Measurements from ENCODE around the gene CCDC192.

Gene CCDC192

GRCh38 chr5:127909066-127909465 is 205.9 kb downstream of the CCDC192 start:
- Histone ChIP-seq H3K79me2 (ENCODE audit: control insufficient read depth, low read length) (no peaks in the 10 kb centered on the region), H3K36me3 (ENCODE audit: control insufficient read depth, low read length) (no peaks in the 10 kb centered on the region), H4K20me1 (ENCODE audit: control insufficient read depth, insufficient read depth, low read depth, low read length) (no peaks in the 10 kb centered on the region), H3K4me1 (ENCODE audit: control insufficient read depth, low read length) (peaks cover 16% of the 10 kb centered on the region), H3K4me2 (ENCODE audit: low read length) (no peak overlapping the region), H3F3A (ENCODE audit: control insufficient read depth, insufficient read depth) (peaks cover 4% of the 10 kb centered on the region; the same call in 1 of the 2 replicates), H3K9me3 (ENCODE audit: control insufficient read depth, insufficient read depth, low read length) (no peaks in the 10 kb centered on the region), H3K27me3 (ENCODE audit: control insufficient read depth, low read length) (0 out of 2 replicates have a peak, but pooled peaks cover 2% of the 10 kb centered on the region), H3K27ac (ENCODE audit: low read depth, low read length) (no peak overlapping the region), H3K9me2 (replicated peaks; ENCODE audit: control insufficient read depth, low read length) (no peaks in the 10 kb centered on the region), H3K4me3 (ENCODE audit: low read length) (no peak overlapping the region)
- peak; percentile 65 for TF ChIP-seq CTCF (IDR thresholded peaks at IDR 0.05; ENCODE audit: low read depth, low read length, poor library complexity, severe bottlenecking)
- no peak for TF ChIP-seq EZH2phosphoT487 (IDR thresholded peaks at IDR 0.05; ENCODE audit: borderline replicate concordance, low read length)

GRCh38 chr5:127909821-127910220 is 206.6 kb downstream of the CCDC192 start:
- H3K27ac ChIP-seq (ENCODE audit: low read depth, low read length), result no peak overlapping the region

DNA sequence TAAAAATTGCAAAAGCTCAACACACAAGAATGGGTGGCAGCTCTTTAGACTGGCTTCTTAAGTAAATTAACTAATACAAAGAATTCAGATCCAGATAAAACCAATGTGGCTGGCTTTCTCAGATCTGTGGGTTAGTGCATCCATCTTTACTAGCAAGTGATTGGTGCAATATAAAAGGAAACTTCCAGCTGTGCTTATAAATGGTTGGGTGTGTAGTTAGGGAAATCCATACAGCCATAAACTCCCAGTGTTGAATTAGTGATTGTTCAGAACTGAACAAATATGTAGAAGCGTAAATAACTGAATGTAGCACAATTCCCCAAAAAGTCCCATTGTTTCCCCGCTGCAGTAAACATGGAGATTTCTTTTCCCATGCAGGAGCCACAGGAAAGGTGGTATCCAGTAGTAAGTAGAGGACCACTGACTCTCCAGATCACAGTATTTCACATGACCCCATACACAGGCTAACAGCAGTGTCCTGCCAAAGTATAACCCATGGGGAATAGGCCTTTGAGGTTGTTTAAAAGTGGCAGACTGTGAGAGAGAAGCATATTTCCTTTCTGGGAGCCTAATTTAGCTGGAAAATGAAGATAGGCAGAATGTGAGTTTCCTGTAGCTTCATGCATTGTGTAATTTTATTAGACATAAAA is 207.2 kb downstream of the CCDC192 start:
- Histone ChIP-seq H3K79me2 (ENCODE audit: control insufficient read depth, low read length) (no peaks in the 10 kb centered on the region), H3F3A (ENCODE audit: control insufficient read depth, insufficient read depth) (peaks cover 4% of the 10 kb centered on the region; the same call in 1 of the 2 replicates), H3K9me2 (replicated peaks; ENCODE audit: control insufficient read depth, low read length) (no peaks in the 10 kb centered on the region), H3K4me3 (ENCODE audit: low read length) (no peak overlapping the region), H3K36me3 (ENCODE audit: control insufficient read depth, low read length) (no peaks in the 10 kb centered on the region), H3K27me3 (ENCODE audit: control insufficient read depth, low read length) (0 out of 2 replicates have a peak, but pooled peaks cover 2% of the 10 kb centered on the region), H3K4me2 (ENCODE audit: low read length) (peak overlapping the region; percentile 16), H3K4me1 (ENCODE audit: control insufficient read depth, low read length) (peaks cover 16% of the 10 kb centered on the region), H3K9me3 (ENCODE audit: control insufficient read depth, insufficient read depth, low read length) (no peaks in the 10 kb centered on the region), H3K27ac (ENCODE audit: low read depth, low read length) (no peak overlapping the region), H4K20me1 (ENCODE audit: control insufficient read depth, insufficient read depth, low read depth, low read length) (no peaks in the 10 kb centered on the region)
- no peak for TF ChIP-seq CTCF (IDR thresholded peaks at IDR 0.05; ENCODE audit: low read depth, low read length, poor library complexity, severe bottlenecking)
- TF ChIP-seq EZH2phosphoT487 (IDR thresholded peaks at IDR 0.05; ENCODE audit: borderline replicate concordance, low read length), result no peak

More at GRCh38 chr5:127909821-127910220, 206.6 kb downstream of the CCDC192 start:
- H3K4me3 ChIP-seq (ENCODE audit: low read length), result no peak overlapping the region
- peaks cover 16% of the 10 kb centered on the region for H3K4me1 ChIP-seq (ENCODE audit: control insufficient read depth, low read length)
- H3K9me2 ChIP-seq (replicated peaks; ENCODE audit: control insufficient read depth, low read length), result no peaks in the 10 kb centered on the region
- TF ChIP-seq EZH2phosphoT487 (IDR thresholded peaks at IDR 0.05; ENCODE audit: borderline replicate concordance, low read length), result no peak
- H3K79me2 ChIP-seq (ENCODE audit: control insufficient read depth, low read length), result no peaks in the 10 kb centered on the region
- H3K4me2 ChIP-seq (ENCODE audit: low read length), result peak overlapping the region; percentile 16
- no peaks in the 10 kb centered on the region for H4K20me1 ChIP-seq (ENCODE audit: control insufficient read depth, insufficient read depth, low read depth, low read length)
- no peaks in the 10 kb centered on the region for H3K9me3 ChIP-seq (ENCODE audit: control insufficient read depth, insufficient read depth, low read length)
- peaks cover 4% of the 10 kb centered on the region; the same call in 1 of the 2 replicates for H3F3A ChIP-seq (ENCODE audit: control insufficient read depth, insufficient read depth)
- 0 out of 2 replicates have a peak, but pooled peaks cover 2% of the 10 kb centered on the region for H3K27me3 ChIP-seq (ENCODE audit: control insufficient read depth, low read length)
- no peaks in the 10 kb centered on the region for H3K36me3 ChIP-seq (ENCODE audit: control insufficient read depth, low read length)

- H3K27ac ChIP-seq (ENCODE audit: low read depth, low read length), result no peak overlapping the region
- no peaks in the 10 kb centered on the region for H4K20me1 ChIP-seq (ENCODE audit: control insufficient read depth, insufficient read depth, low read depth, low read length)
- no peaks in the 10 kb centered on the region for H3K79me2 ChIP-seq (ENCODE audit: control insufficient read depth, low read length)
- no peaks in the 10 kb centered on the region for H3K27me3 ChIP-seq (ENCODE audit: control insufficient read depth, low read length)
- H3K4me2 ChIP-seq (ENCODE audit: low read length), result no peak overlapping the region
- H3K4me1 ChIP-seq (ENCODE audit: control insufficient read depth, low read length), result peaks cover 16% of the 10 kb centered on the region
- no peaks in the 10 kb centered on the region for H3K36me3 ChIP-seq (ENCODE audit: control insufficient read depth, low read length)
- peaks cover 4% of the 10 kb centered on the region; the same call in 1 of the 2 replicates for H3F3A ChIP-seq (ENCODE audit: control insufficient read depth, insufficient read depth)
- H3K9me3 ChIP-seq (ENCODE audit: control insufficient read depth, insufficient read depth, low read length), result no peaks in the 10 kb centered on the region
- H3K9me2 ChIP-seq (replicated peaks; ENCODE audit: control insufficient read depth, low read length), result no peaks in the 10 kb centered on the region
- TF ChIP-seq CTCF (IDR thresholded peaks at IDR 0.05; ENCODE audit: low read depth, low read length, poor library complexity, severe bottlenecking), result no peak
- no peak for TF ChIP-seq EZH2phosphoT487 (IDR thresholded peaks at IDR 0.05; ENCODE audit: borderline replicate concordance, low read length)
- H3K4me3 ChIP-seq (ENCODE audit: low read length), result no peak overlapping the region
Observed at GRCh38 chr5:127911619-127912018, 208.4 kb downstream of the CCDC192 start.
